GM18499 (cell line): ENCODE results near the gene RHEB.

ENCODE experiments used
- ATAC-seq: cut with Tn5 transposase; IDR thresholded peaks from one replicate; pipeline ENCODE4 v1.9.1; 2021; ENCODE audit warnings: moderate number of reproducible peaks; ENCODE audit not compliant: insufficient read depth, unreplicated experiment

Gene RHEB

GRCh38 chr7:151481650-151482505 lies 37.8 kb downstream of the RHEB start:
- ATAC-seq: no peak

- no peak for ATAC-seq
Observed at GRCh38 chr7:151477867-151478266, 41.8 kb downstream of the RHEB start.

GRCh38 chr7:151472644-151473380 lies 46.9 kb downstream of the RHEB start:
- no peak for ATAC-seq

- ATAC-seq: no peak
Observed at GRCh38 chr7:151470711-151471110, 49.0 kb downstream of the RHEB start.

- ATAC-seq: no peak
Observed at GRCh38 chr7:151469281-151469680, 50.4 kb downstream of the RHEB start.

GRCh38 chr7:151468217-151469018 lies 51.3 kb downstream of the RHEB start:
- ATAC-seq: no peak

GRCh38 chr7:151465169-151465568 lies 54.5 kb downstream of the RHEB start:
- no peak for ATAC-seq

GRCh38 chr7:151462306-151462779 lies 57.4 kb downstream of the RHEB start:
- ATAC-seq: no peak

- no peak for ATAC-seq
Observed at GRCh38 chr7:151461942-151462230, 57.8 kb downstream of the RHEB start.

- ATAC-seq: no peak
Observed at GRCh38 chr7:151461096-151461941, 58.4 kb downstream of the RHEB start.

- ATAC-seq: no peak
Observed at GRCh38 chr7:151460474-151460855, 59.2 kb downstream of the RHEB start.

- no peak for ATAC-seq
Observed at GRCh38 chr7:151459726-151460473, 59.8 kb downstream of the RHEB start.

- ATAC-seq: no peak
Observed at GRCh38 chr7:151457534-151457933, 62.2 kb downstream of the RHEB start.

GRCh38 chr7:151456782-151457181 lies 62.9 kb downstream of the RHEB start:
- no peak for ATAC-seq

- ATAC-seq: no peak
Observed at GRCh38 chr7:151456276-151456675, 63.4 kb downstream of the RHEB start.

GRCh38 chr7:151455690-151456089 lies 64.0 kb downstream of the RHEB start:
- no peak for ATAC-seq

- no peak for ATAC-seq
Observed at GRCh38 chr7:151454932-151455530, 64.7 kb downstream of the RHEB start.

GRCh38 chr7:151454305-151454704 lies 65.4 kb downstream of the RHEB start:
- no peak for ATAC-seq

- no peak for ATAC-seq
Observed at GRCh38 chr7:151453326-151453791, 66.3 kb downstream of the RHEB start.
